Activated CD4-positive, alpha-beta T cell treated with anti-CD3 and anti-CD28 coated beads, Interleukin-10, Interleukin-2, amounts not matched to agents 100 ng/mL and 50 ng/mL, durations not matched to agents 16 hours and 8 hours (primary cell): ENCODE measurements around the gene SLC34A1.
"Not testable (repeated sequence)": the region's sequence is repeated elsewhere in the genome, so short reads cannot be mapped to it uniquely, and the experiment has no call there.

ENCODE experiments used
- DNase-seq: peaks from one replicate; pipeline ENCODE4 v3.0.0-alpha.2; 2020

Gene SLC34A1

GRCh38 chr5:177414481-177414880, 30.2 kb downstream of the SLC34A1 start:
- no peak for DNase-seq

- not testable (repeated sequence) for DNase-seq
Observed at GRCh38 chr5:177417081-177417480, 32.8 kb downstream of the SLC34A1 start.

GRCh38 chr5:177419046-177419445, 34.8 kb downstream of the SLC34A1 start:
- no peak for DNase-seq

DNA sequence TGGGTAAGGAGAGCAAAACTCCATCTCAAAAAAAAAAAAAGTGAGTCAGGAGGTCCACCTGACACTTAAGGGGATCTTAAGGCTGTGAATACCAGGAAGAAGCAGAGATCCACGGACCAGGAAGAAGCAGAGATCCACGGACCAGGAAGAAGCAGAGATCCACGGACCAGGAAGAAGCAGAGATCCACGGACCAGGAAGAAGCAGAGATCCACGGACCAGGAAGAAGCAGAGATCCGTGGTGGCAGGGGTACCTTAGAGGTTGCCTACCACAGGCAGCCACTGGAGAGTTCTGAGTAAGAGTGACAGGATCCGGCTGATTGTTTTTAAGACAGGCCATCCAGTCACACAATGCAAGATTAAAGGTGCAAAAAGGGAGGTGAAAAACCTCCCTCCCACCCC, 36.2 kb downstream of the SLC34A1 start:
- DNase-seq: not testable (repeated sequence)

DNA sequence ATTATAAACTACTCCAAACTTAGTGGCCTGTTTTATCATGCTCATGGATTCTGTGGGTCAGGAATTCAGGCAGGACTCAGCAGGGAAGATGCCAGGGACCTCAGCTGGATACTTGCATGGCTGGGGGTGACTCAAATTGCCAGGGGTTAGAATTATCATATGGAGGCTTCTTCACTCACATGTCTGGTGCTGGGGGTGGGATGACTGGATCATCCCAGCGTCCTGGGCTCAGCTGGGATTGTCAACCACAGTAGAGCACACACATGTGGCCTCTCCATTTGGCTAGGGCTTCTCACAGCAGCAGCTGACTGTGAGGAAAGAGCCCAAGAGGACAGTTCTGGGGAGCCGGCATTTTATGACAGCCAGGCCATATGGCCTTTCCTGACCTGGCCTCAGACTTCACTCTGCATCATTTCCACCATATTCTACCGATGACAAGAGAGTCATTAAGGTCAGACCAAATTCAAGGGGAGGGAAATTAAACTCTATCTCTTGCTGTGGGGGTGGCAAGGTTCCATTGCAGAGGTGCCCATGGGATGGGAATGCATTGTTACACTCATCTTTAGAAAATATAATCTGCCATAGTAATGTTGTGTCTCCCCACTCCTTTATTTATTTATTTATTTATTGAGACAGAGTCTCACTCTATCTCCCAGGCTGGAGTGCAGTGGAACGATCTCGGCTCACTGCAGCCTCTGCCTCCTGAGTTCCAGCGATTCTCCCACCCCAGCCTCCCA, 37.0 kb downstream of the SLC34A1 start:
- DNase-seq: no peak

- no peak for DNase-seq
Observed at GRCh38 chr5:177423671-177424070, 39.4 kb downstream of the SLC34A1 start.

GRCh38 chr5:177425196-177425800, 41.1 kb downstream of the SLC34A1 start:
- no peak for DNase-seq

- DNase-seq: peak; percentile 100
Observed at GRCh38 chr5:177425801-177426565, 41.7 kb downstream of the SLC34A1 start.

DNA sequence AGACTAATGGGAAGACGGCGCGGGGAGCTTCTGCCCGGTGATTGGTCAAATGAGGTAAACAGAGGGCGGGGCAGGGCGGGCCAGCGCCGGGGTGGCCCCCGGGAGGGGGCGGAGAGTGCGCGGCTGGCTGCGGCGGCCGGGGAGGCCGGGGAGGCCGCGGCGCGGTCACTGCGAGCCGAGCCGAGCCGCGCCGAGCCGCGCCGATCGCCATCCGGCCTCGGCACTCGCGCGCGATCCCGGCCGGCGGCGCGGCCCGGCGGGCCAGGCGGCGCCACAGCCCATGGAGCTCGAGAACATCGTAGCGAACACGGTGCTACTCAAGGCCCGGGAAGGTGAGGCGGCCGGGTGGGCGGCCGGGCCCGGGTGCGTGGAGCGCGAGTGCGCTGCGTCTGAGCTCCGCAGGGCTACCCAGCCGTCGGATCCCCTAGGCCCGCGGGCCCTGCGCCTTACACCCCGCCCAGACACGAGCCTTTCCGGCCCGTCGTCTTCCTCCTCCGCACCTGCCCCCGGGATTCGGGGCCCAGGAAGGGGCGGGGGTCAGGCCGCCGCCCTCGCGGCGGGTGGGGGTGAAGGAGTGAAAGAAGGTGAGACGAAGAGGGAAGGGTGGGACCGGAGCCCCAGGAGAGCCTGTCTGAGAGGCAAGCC, 42.5 kb downstream of the SLC34A1 start, which contains the start of gene GRK6:
Gene GRK6, plus strand, starts transcription at position 111 of the 645 bp plus-strand sequence. Its CDS starts 170 bp downstream, at position 281.
- peak; percentile 77 for DNase-seq

DNA sequence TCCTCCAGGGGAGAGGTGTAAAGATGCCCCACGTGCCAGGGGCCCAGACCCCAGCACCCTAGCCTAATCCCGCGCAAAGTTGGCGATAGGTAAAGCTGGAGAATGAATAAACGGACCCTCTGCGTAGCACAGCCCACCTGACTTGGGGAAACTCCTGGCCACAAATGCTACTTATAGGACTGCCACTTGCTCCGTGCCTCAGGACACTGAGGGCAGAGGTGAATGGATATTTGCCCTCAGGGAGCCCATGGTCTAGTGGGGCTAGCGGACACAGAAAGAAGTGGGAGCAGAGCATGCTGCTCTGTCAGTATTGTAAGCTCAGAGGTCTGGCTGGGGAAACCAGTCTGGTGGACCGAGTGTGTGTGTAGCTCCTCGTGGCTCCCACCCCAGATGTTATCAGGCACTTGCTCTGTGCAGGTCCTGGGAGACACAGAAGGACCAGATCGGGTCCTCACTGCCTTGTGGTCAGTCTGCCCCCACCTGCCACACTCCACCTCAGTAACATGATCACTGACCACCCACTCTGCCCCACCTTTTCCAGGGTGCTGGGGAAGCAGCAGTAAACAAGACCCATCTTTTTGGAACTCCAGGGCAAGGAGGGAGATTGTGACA, 43.1 kb downstream of the SLC34A1 start:
- no peak for DNase-seq

DNA sequence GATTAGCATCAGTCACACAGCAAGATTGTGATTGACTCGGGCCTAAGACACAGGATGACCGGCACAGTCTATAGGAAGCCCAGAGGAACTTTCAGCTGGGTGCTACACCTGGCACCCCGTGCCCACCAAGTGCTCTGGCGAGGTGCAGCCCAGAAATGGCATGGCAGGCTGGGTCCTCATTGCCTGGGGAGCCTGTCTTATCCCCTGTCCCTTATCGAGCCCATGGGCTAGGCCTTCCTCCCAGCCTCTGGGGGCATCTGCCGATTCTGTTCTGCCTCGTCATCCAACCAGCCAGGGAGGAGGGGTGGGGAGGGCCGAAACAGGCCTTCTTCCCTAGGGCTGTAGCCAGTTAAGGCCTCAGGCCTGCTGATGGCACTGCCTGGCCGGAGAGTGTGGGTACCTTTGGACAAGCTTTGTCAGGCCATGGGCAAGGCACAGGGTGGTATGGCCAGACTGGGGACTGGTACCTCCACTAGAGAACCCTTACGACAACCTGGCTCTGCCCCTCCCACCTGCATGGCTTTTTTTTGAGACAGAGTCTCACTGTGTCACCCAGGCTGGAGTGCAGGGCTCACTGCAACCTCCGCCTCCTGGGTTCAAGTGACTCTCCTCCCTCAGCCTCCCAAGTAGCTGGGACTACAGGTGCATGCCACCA, 43.8 kb downstream of the SLC34A1 start:
- DNase-seq: peak; percentile 65

GRCh38 chr5:177428574-177429217, 44.5 kb downstream of the SLC34A1 start:
- no peak for DNase-seq

DNA sequence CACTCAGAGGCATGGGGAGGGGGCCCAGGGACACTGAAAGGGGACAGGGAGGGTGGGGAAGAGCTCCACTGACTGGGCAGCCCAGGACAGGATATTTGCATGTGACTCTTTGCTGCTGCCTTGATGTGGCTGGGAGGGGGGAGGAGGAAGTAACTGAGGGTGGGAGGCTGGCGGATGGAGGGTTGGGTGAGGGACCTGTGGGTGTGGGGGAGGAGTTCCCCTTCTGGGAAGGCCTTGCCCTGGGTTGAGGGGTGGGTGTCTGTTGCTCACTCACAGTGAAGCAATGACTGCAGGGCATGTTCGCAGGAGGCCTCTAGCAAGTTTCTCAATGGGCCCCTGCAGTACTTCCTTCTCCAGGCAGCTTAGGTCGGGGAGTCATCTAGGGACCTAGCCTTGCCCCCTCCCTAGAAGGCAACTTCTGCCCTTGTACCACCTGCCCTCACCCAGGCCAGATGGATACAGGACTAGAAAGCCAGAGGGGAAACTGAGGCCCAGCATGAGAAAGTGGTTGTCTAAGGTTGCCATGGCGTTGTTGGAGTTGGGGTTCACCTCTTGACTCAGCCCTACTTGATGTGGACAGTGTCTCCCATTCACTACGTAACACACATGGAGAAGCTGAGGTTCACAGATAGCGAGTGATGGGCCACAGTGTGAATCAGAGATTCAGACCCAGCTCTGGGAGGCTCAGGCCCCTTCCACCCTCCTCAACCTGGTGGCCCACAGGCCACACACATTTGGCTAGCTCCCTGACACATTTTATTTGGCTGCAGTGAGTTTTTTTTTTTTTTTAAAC, 45.2 kb downstream of the SLC34A1 start:
- peak; percentile 95 for DNase-seq

GRCh38 chr5:177430140-177430951, 46.1 kb downstream of the SLC34A1 start:
- DNase-seq: no peak

- peak; percentile 37 for DNase-seq
Observed at GRCh38 chr5:177430972-177431316, 46.7 kb downstream of the SLC34A1 start.

DNA sequence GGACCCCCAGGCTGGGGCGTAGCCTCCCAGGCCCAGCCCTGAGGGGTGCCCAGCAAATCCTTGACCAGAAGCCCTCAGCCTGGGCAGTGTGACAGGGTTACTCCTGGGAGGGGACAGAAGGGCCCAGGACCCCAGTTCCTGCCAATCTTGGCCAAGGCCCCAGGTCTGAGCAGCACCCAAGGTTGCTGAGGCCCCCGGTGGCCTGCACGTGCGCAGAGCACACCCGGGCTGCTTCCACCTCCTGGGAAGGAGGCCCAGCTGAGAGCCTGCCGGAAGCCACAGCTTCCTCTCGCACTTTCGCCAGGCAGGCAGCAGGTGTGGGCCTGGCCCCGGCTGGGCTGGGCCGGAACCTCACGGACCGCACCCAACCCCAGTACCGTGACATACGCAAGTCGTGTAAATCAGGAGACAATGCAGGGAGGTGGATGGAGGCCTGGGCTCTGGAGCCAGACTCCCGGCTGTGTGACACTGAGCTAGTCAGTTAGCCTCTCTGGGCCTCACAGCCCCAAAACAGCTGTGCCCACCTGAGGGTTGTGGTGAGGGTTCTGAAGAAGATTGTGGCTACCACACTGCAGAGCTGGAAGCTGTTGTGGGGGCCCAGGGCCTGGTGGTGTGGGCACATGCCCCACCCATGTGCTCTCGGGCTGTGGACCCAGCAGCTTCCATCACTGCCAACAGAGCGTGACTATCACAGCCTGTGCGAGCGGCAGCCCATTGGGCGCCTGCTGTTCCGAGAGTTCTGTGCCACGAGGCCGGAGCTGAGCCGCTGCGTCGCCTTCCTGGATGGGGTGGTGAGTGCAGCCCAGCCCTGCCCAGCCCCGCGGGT, 47.3 kb downstream of the SLC34A1 start:
- peak; percentile 93 for DNase-seq

- DNase-seq: no peak
Observed at GRCh38 chr5:177432143-177432838, 48.1 kb downstream of the SLC34A1 start.
